ENCODE data around the gene TP53TG5.

Gene TP53TG5

DNA sequence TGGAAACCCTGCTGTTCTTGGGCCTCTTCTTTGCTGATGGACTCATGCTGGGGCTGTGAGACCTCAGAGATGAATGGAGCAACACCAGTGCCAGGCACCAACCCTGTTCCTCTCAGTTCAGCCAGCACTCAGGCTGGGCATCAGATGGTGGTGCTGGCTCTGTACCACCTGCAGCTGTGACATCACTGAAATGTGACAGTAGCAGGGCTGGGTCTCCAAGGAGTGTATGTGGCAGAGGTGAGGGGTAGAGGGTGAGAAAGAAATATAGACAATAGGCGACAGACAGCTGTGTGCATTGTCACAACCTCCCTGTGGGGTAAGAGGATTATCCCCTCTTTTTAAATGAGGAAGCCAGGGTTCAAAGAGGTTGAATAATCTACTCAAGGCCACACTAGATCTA is at the start of gene TP53TG5:
TP53TG5 (minus strand) TSS at position 135 of the 400 bp plus-strand sequence; CDS start at position 46, 89 bp downstream.
- no peak for DNase-seq

DNA sequence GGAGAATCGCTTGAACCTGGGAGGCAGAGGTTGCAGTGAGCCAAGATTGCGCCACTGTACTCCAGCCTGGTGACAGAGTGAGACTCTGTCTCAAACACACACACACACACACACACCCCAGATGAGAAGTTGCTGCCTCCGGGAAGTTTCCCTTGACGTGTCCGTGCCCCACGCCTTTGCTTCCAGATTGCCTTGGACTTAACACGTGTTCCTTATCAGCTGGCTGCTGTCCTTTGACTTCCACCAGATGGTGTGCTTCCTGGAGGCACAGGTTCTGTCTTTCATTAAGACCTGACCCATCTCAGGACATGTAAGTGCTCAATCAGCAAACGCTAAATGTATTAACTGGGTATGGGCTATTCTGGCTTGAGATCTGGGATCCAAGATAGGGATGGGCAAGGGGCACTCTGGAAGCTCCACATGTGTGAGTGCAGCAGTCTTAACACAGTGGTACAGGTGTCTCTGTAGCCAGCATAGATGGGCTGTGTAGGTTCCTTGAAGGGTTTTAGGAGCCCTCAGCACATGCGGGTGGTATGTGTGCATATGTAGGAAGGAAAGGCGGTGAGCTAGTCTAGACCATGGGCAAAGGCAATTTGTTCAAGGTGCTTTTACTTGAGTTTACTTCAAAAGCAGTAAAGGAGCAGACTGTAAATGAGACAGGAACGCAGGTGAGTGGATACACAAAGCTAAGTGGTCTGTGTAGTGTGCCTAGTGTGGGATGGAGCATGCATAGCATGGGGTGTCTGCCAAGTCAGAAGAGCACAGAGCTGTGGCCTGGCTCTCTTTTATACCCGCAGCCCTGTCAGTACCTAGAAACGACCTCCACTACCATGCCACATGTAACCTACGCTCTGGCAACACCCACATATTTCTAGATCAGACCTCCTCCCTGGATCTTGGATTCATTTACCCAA is 49.4 kb upstream of the TP53TG5 start:
- no peak for DNase-seq

- no peak for DNase-seq
Measured at GRCh38 chr20:45426320-45427016, 48.3 kb upstream of the TP53TG5 start.

GRCh38 chr20:45425561-45425960 is 47.4 kb upstream of the TP53TG5 start:
- DNase-seq = no peak

DNA sequence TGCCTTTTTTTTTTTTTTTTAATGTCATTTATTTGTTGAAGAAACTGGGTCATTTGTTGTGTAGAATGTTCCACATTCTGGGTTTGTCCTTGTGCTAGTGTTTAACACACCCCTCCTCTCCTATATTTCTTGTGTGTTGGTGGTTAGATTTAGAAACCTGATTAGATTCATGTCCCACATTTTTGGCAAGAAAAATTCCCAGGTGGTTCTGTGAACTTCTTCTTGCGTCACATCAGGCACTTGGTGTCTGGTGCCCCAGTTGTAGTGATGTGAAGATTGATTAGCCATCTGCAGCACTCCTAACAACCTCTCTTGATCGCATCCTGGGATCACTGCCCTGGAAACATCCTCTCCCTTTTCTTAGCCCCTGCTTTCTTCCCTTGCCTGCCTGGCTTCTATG is 45.6 kb upstream of the TP53TG5 start:
- no peak for DNase-seq

GRCh38 chr20:45420125-45420524 is 42.0 kb upstream of the TP53TG5 start:
- DNase-seq = no peak

DNA sequence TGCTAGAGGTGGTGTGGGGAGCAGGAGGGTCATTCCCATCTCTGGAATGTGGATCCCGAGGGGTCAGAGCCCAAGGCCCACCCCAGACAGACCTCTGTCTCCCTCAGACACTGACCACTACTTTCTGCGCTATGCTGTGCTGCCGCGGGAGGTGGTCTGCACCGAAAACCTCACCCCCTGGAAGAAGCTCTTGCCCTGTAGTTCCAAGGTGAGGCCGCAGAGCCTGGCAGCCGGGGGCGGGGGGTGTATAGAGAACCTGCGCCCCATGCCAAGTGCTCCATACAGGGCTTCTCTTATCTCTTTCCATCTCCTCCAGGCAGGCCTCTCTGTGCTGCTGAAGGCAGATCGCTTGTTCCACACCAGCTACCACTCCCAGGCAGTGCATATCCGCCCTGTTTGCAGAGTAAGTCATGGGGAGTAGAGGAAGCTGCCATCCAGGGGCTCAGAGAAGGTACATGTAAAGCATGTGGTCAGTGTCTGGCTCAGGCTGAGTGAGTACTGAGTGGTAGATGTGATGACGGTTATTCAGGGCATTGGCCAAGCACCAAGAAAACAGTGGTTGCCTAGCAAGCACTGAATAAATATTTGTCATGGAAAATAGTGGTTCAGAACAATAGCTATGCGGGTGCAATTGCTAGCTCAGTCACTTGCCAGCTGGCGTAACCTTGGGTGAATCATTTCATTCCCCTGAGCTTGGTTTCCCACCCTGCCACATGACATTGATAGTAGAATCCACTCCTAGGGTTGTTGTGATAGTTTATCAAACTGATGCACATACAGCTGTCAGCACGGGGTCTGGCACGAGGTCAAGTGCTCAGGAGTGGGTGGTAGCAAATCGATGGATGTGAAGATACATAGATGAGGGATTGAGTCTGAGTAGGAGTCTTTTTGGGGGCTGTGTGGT is 41.3 kb upstream of the TP53TG5 start:
- DNase-seq = peak; percentile 90 to 98

DNA sequence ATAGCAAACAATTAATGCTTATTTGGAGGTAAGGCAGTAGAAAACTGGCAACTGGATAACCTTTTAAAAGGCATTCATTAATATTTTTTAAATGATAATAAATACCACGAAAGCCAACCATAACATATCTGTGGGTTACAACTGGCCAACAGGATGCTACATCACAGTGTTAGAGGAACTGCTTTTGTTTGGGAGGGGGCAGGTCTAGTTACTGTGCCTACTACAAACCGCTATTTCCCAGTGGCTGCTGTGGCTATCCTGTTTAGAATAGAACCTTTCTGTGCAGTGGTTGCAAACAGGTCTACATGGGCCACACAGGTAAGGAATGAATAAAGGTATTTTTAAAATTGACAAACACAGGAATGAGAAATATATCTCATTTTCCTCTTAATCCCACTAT is 38.8 kb upstream of the TP53TG5 start:
- DNase-seq = no peak

DNA sequence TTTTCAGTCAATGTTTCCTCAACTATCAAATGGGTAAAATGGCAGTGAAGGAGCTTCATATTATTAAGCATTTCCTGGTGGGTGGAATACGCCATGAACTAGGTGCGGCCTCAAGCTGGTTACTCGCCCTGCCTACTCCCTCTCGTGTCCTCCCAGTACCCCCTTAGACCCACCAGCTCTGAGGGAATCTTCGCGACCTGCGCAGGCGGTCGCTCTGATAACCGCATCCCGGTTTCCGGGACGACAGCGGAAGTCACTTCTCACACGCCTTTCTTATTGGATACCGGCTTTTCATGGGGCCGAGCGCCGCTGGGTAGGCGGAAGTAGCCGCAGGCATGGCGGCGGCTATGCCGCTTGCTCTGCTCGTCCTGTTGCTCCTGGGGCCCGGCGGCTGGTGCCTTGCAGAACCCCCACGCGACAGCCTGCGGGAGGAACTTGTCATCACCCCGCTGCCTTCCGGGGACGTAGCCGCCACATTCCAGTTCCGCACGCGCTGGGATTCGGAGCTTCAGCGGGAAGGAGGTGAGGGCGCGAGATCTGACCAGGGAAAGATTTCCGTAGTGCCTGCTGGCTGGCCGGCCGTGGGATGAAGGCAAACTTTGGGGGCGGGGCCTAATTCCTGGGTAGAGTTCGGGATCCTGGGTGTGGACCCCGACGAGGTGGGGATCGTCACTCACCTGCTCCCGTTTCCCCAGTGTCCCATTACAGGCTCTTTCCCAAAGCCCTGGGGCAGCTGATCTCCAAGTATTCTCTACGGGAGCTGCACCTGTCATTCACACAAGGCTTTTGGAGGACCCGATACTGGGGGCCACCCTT is 37.9 kb upstream of the TP53TG5 start, which contains the start of gene PIGT:
PIGT (plus strand) TSS at position 320 of the 816 bp plus-strand sequence; CDS start at position 336, 16 bp downstream.
- peak; percentile 84 to 91 for DNase-seq

DNA sequence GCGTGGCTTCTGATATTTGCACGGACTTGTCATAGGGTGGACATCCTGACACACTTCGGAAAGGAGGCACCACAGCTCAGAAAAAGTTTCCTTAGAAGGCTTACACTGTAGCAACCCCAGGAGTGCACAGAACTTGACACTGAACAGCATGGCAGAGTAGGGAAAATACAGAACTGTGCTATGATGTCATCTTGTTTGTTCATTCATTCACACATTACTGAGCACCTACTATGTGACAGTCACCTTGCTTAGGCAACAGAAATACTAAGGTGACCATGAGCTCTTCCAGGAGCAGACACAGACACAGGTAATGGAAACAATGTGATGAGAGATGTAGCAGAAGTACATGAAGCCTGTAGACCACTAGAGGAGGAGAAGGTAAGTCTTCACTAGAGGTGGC is 35.4 kb upstream of the TP53TG5 start:
- DNase-seq = no peak

- no peak for DNase-seq
Measured at GRCh38 chr20:45412653-45413052, 34.5 kb upstream of the TP53TG5 start.

DNA sequence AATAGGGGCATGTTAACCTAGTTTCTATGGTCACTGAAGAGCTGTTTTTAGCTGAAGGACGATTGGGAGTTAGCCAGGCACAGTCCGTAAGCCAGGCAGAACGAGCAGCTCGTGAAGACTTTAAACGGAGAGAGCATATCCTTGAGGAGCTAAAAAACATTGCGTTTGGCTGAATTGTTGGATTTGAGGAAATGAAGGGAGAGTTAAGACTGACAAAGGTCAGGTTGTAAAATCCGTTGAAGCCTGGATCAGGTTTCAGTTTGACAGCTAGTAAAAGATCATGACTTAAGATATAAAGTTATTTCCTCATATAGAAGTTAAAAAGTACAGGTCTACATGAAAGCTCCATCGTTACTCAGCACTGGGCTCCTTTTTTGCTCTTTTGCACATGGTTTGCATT is 32.8 kb upstream of the TP53TG5 start:
- no peak for DNase-seq

- no peak for DNase-seq
Measured at GRCh38 chr20:45409521-45410272, 31.6 kb upstream of the TP53TG5 start.

- DNase-seq = no peak
Measured at GRCh38 chr20:45408646-45409213, 30.6 kb upstream of the TP53TG5 start.

GRCh38 chr20:45407783-45408645 is 29.9 kb upstream of the TP53TG5 start, which contains the start of gene DBNDD2:
DBNDD2 (plus strand) TSS chr20:45408289; CDS start chr20:45408468, 179 bp downstream.
- DNase-seq = no peak

GRCh38 chr20:45407067-45407745 is 29.1 kb upstream of the TP53TG5 start:
- DNase-seq = peak; percentile 29 to 35

DNA sequence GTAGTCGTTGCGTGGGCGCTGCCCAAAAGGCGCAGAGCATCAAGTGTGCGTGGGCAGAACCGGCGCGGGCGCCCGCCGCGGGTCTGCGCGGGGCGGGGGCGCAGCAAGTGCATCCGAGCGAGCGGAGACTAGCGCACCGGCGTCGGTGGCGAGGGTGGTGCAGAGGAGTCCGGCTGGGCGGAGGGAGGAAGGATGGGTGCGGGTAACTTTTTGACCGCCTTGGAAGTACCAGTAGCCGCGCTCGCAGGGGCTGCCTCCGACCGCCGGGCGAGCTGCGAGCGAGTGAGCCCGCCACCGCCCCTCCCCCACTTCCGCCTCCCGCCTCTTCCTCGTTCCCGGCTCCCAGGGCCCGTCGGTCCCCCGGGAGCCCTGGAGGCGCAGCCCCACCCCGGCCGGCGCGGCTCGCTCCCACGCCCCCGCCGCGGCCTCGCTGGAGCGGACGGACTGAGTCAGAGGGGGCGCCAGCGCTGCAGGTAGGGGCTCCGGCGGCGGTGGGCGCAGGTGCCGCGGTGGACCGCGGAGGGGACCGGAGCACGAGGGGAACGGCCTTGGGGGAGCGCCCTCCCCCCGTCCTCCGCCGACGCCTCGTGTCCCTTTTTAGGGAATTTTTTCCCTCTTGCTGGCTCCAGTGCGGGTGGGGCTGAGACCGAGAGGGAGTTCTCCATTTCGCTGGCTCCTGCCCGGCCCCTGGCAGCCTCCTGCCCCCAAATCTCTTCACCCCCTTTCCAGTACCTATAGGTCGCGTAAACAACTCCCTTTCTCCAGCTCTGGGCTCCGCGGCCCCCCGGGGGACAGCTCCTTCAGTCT is 28.3 kb upstream of the TP53TG5 start:
- DNase-seq = peak; percentile 46 to 49
